Uterus (tissue), 4 donors: ENCODE results near the gene SMIM34. TPM values are rescaled to one million over a fixed set of nuclear protein-coding genes. Genes with fewer than 3 reads are reported as not detected.
"Not testable (repeated sequence)": the region's sequence is repeated elsewhere in the genome, so short reads cannot be mapped to it uniquely, and the experiment has no call there.

Experiments
- DNase-seq, 2 donors: peaks; one replicate each; pipeline ENCODE4 v3.0.0-alpha.2; 2019 to 2020
- H3K27ac ChIP-seq, 2 donors: fragments of 200-600 bp; sonication (generic); 1 replicate in 1 of 2; 2 replicates in 1 of 2; pipeline ENCODE4 v1.5.1; 2016 to 2018
- H3K27me3 ChIP-seq, 2 donors: fragments of 200-600 bp; sonication (generic); one replicate each; pipeline ENCODE4 v1.5.1; 2018 to 2019; ENCODE audit warnings: control low read depth in 1 of 2
- H3K36me3 ChIP-seq, 2 donors: fragments of 200-600 bp; sonication (generic); one replicate each; pipeline ENCODE4 v1.5.1; 2019; ENCODE audit warnings: control low read depth in 1 of 2
- H3K4me1 ChIP-seq, 2 donors: fragments of 200-600 bp; sonication (generic); one replicate each; pipeline ENCODE4 v1.5.1; 2018 to 2019; ENCODE audit warnings: control low read depth in 1 of 2
- H3K4me3 ChIP-seq, 2 donors: fragments of 200-600 bp; sonication (generic); 1 replicate in 1 of 2; 2 replicates in 1 of 2; pipeline ENCODE4 v1.5.1; 2018 to 2019; ENCODE audit warnings: mild to moderate bottlenecking in 1 of 2
- H3K9me3 ChIP-seq, 2 donors: fragments of 200-600 bp; sonication (generic); one replicate each; pipeline ENCODE4 v1.5.1; 2019; ENCODE audit warnings: control low read depth in 1 of 2
- intact Hi-C: fragments of 100-400 bp; cut with DNase I; formaldehyde crosslinking; loops from one replicate; pipeline ENCODE4 v1.15.1; 2023; ENCODE audit warnings: low total_unique reads
- total RNA-seq, 4 donors: library from RNA; depleted of rRNA in 3 of 4; stranded (reverse); fragments of >200 nt in 3 of 4; gene quantifications; one replicate each; pipeline versions ENCODE4 v1.1.0 to v1.2.4, GENCODE V29; 2014 to 2023
- donor health status: DM: yes; HTN: yes; CAD: no.

SMIM34 gene, protein sequence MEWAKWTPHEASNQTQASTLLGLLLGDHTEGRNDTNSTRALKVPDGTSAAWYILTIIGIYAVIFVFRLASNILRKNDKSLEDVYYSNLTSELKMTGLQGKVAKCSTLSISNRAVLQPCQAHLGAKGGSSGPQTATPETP
- under 1 TPM in 1 of 4 donors, not detected in 3; 0.35 TPM for total RNA-seq

- intact Hi-C loops, H3K4me3 ChIP-seq, DNase-seq: not testable (repeated sequence)
These were observed at the start of gene SMIM34 for GRCh38 chr21:34423805-34424204. TSS of gene SMIM34 (minus strand) at chr21:34423951. CDS start at chr21:34423839, 112 bp downstream.

DNA sequence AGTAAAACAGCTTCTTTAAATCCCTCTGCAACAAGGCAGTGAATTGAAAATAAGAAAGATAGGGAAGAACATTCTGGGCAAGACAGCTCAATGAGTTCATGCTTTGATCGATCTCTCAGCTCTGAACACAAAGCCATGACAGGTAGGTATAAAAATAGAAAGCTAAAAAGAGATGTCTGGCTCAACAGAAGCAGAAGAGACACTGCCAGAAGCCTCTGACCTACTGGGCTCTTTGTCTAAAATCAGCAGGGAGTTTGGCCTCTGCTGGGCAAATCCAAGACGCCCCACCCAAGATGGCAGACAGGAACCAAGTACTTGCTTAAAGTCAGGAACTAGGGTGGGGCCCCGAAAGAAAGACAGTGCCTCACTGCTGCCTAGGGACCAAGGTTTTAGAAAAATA, 43.6 kb upstream of the SMIM34 start:
- intact Hi-C loops, H3K27ac ChIP-seq, H3K27me3 ChIP-seq, H3K4me1 ChIP-seq, H3K9me3 ChIP-seq, DNase-seq, H3K36me3 ChIP-seq, H3K4me3 ChIP-seq: not testable (repeated sequence)

More at GRCh38 chr21:34423805-34424204, at the start of gene SMIM34:
- not testable (repeated sequence) for H3K9me3 ChIP-seq, H3K27ac ChIP-seq, H3K36me3 ChIP-seq, H3K27me3 ChIP-seq, H3K4me1 ChIP-seq

DNA sequence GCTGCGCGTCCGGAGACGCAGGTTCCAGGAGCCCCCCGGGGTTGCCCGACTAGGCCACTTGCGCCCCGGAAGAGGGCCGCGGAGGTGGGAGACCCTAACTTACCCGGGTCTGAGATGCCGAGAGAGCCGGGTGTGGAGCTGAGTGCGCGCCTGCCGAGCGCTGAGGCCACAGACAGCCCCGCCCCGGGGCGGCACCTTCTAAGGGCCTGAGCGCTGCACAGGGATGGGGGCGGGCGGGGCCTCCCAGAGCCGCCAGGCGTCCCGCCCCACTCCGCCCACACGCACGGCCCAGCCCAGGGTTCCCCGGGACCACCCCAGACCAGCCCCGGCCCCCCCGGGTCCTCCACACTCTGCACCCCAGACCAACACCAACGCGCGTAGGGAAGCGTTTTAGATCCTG, 35.7 kb upstream of the SMIM34 start:
- H3K36me3 ChIP-seq, H3K27ac ChIP-seq, H3K27me3 ChIP-seq, DNase-seq, H3K4me3 ChIP-seq, H3K9me3 ChIP-seq, intact Hi-C loops, H3K4me1 ChIP-seq: not testable (repeated sequence)

DNA sequence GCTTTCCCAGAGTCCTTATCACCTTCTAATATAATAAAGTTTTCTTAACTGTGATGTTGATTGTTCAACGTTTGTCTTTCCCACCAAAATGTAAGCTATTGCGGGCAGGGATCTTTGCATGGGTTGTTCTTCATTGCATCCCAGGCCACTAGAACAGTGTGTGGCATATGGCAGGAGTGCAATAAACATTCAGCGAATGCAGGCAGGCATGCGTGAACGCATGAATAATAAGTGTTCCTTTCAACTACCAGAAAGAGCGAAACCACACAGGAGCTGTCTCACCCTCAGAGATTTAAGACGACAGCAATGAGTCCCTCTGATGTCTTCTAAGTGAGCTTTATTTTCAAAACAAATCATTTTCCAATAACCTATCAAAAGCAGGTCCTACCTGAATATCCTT, 34.5 kb upstream of the SMIM34 start:
- H3K4me1 ChIP-seq, H3K4me3 ChIP-seq, H3K27me3 ChIP-seq, intact Hi-C loops, H3K27ac ChIP-seq, H3K9me3 ChIP-seq, DNase-seq, H3K36me3 ChIP-seq: not testable (repeated sequence)

DNA sequence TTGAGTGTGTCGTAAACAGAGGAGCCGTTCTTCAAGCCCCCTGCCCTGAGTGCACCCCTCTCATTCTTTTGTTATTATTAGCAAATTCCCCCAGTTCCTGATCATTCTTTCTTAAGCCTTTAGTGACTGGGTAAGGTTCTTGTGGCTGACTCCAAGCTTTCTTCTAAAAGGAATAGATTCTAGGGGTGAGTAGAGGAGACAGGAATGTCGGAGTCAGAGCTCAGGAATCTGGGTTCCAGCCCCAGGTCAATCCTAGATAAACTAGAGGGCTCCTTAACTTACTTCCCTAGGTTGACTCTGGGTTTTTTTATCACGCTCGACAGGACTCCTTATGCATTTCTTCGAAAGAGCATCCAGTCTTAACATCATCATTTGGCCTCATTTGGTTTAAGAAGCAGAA, 32.4 kb upstream of the SMIM34 start:
- H3K36me3 ChIP-seq, H3K27me3 ChIP-seq, H3K4me1 ChIP-seq, H3K4me3 ChIP-seq, H3K9me3 ChIP-seq, DNase-seq, H3K27ac ChIP-seq, intact Hi-C loops: not testable (repeated sequence)

- H3K36me3 ChIP-seq, intact Hi-C loops, H3K27me3 ChIP-seq, H3K27ac ChIP-seq, H3K4me1 ChIP-seq, H3K9me3 ChIP-seq, DNase-seq, H3K4me3 ChIP-seq: not testable (repeated sequence)
These were observed 31.9 kb upstream of the SMIM34 start for GRCh38 chr21:34455628-34456027.

DNA sequence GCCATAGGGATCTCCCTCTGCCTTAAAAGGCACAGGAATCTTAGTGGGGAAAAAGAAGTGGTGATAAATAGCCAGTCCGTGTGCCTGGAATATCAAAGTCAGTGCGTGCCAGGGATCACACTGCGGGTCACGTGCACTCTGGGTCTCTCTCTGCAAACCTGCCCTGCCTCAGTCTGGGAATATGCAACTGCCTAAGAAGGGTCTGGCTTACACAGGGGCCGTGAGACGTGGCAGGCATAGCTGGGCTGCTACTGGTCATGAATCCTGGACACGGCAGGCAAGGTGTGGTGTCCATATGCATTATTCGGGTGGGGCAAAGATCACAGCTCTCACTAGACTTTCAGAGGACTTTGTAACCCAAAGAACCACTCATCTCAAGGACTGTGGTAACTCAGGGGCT, 23.3 kb upstream of the SMIM34 start:
- H3K4me3 ChIP-seq, H3K27ac ChIP-seq, DNase-seq, intact Hi-C loops, H3K4me1 ChIP-seq, H3K36me3 ChIP-seq, H3K9me3 ChIP-seq, H3K27me3 ChIP-seq: not testable (repeated sequence)

- H3K27ac ChIP-seq, H3K4me1 ChIP-seq, H3K36me3 ChIP-seq, H3K4me3 ChIP-seq, H3K9me3 ChIP-seq, DNase-seq, H3K27me3 ChIP-seq, intact Hi-C loops: not testable (repeated sequence)
These were observed 19.7 kb upstream of the SMIM34 start for GRCh38 chr21:34443486-34443885.

GRCh38 chr21:34429710-34430109, 6.0 kb upstream of the SMIM34 start:
- H3K4me3 ChIP-seq, intact Hi-C loops, H3K36me3 ChIP-seq, DNase-seq, H3K4me1 ChIP-seq, H3K9me3 ChIP-seq, H3K27ac ChIP-seq, H3K27me3 ChIP-seq: not testable (repeated sequence)

DNA sequence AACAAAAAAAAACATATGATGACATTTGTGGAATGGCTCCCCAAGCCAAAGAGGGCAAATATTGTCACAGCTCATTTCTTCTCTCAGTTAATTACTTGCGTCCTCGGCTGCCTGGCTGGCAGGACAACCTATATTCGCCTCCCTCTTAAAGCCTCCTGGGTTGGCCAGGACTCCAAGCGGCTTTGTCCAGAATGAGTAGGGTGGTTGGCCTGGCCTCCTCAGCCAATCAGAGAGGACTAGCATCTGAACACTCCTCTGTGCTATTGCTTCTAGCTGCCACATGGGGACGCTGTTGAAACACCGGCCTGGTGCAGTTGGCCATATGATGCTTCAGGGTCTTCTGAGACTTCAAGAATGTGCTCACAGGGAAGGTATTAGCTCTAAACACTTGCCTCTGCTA, 4.7 kb upstream of the SMIM34 start:
- H3K27me3 ChIP-seq, H3K4me1 ChIP-seq, H3K9me3 ChIP-seq, H3K36me3 ChIP-seq, H3K27ac ChIP-seq, intact Hi-C loops, DNase-seq, H3K4me3 ChIP-seq: not testable (repeated sequence)

DNA sequence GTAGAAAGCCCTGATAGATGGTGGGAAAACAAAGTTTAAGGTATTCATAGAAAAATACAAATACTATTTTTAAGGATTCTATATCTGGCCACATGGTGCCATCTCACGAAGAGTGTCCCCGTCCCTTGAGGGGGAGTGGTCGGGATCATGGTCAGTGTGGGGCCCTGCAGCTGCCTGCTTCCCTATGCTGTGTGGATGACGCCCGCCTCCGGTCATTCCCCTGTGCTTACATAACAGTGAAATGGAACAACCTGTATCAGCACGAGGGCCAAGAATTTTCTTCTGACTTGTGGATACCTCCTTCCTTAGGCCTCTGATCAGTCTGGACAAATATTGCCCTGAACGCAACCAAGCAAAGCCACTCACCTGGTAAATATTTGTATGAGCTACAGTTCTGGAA, 3.6 kb upstream of the SMIM34 start:
- H3K27ac ChIP-seq, DNase-seq, H3K36me3 ChIP-seq, intact Hi-C loops, H3K4me1 ChIP-seq, H3K9me3 ChIP-seq, H3K4me3 ChIP-seq, H3K27me3 ChIP-seq: not testable (repeated sequence)

GRCh38 chr21:34417448-34418077, 6.2 kb downstream of the SMIM34 start:
- intact Hi-C loops = not testable (repeated sequence)

GRCh38 chr21:34407294-34407693, 16.5 kb downstream of the SMIM34 start:
- H3K27ac ChIP-seq, H3K4me1 ChIP-seq, H3K4me3 ChIP-seq, DNase-seq, H3K9me3 ChIP-seq, H3K36me3 ChIP-seq, intact Hi-C loops, H3K27me3 ChIP-seq: not testable (repeated sequence)

More at GRCh38 chr21:34417448-34418077, 6.2 kb downstream of the SMIM34 start:
- H3K9me3 ChIP-seq, DNase-seq, H3K4me1 ChIP-seq, H3K36me3 ChIP-seq, H3K27me3 ChIP-seq, H3K4me3 ChIP-seq, H3K27ac ChIP-seq: not testable (repeated sequence)

GRCh38 chr21:34406676-34407075, 17.1 kb downstream of the SMIM34 start:
- H3K4me1 ChIP-seq, H3K36me3 ChIP-seq, H3K9me3 ChIP-seq, H3K27me3 ChIP-seq, H3K4me3 ChIP-seq, intact Hi-C loops, H3K27ac ChIP-seq, DNase-seq: not testable (repeated sequence)
